PC-9 (cell line): ENCODE results near the gene GTPBP3. TPM values are rescaled to one million over a fixed set of nuclear protein-coding genes. Genes with fewer than 3 reads are reported as not detected.

Source experiments
- BruUV-seq: library from RNA; stranded (reverse); fragments of 400-500 nt; replicated peaks from 2 replicates; lab custom pipeline; 2021; lab: Mats Ljungman, UMichigan
- CTCF ChIA-PET: fragments of 300-600 bp; sonication (Branson Sonifier 250); formaldehyde crosslinking; loops from one replicate; lab custom pipeline; 2022; ENCODE audit warnings: antibody characterized with exemption; lab: Charles Lee
- POLR2A ChIA-PET: fragments of 300-600 bp; sonication (Branson Sonifier 250); formaldehyde crosslinking; loops from one replicate; lab custom pipeline; 2022; ENCODE audit warnings: antibody characterized with exemption; ENCODE audit not compliant: unreplicated experiment; lab: Charles Lee
- DNase-seq, 2 experiments: peaks; one replicate each; pipeline versions ENCODE4 v3.0.0 to v3.0.0-alpha.2; 2015 to 2022; ENCODE audit warnings: mixed read lengths in 1 of 2
- H2AFZ ChIP-seq: fragments of 200-600 bp; sonication (generic); 2 replicates; pipeline ENCODE4 v1.8.1; 2017; ENCODE audit warnings: antibody characterized with exemption
- H3F3A ChIP-seq: fragments of 200-600 bp; sonication (generic); 2 replicates; pipeline ENCODE4 v1.8.1; 2017; ENCODE audit warnings: antibody characterized with exemption, mild to moderate bottlenecking, low read depth; ENCODE audit not compliant: insufficient read depth
- H3K27ac ChIP-seq: fragments of 200-600 bp; sonication (generic); 2 replicates; pipeline ENCODE4 v1.6.1; 2016; ENCODE audit warnings: mixed run types
- H3K27me3 ChIP-seq: fragments of 200-600 bp; sonication (generic); 2 replicates; pipeline ENCODE4 v1.6.1; 2016; ENCODE audit warnings: low read depth, mixed run types; ENCODE audit not compliant: insufficient read depth
- H3K36me3 ChIP-seq: fragments of 200-600 bp; sonication (generic); 2 replicates; pipeline ENCODE4 v1.6.1; 2016; ENCODE audit warnings: low read depth, mixed run types
- H3K4me1 ChIP-seq: fragments of 200-600 bp; sonication (generic); replicated peaks from 2 replicates; pipeline ENCODE4 v1.6.1; 2016; ENCODE audit warnings: mixed run types; ENCODE audit not compliant: insufficient read depth
- H3K4me2 ChIP-seq: fragments of 200-600 bp; sonication (generic); 2 replicates; pipeline ENCODE4 v1.6.1; 2017; ENCODE audit warnings: mixed run types
- H3K4me3 ChIP-seq: fragments of 200-600 bp; sonication (generic); 2 replicates; pipeline ENCODE4 v1.6.1; 2016; ENCODE audit warnings: mixed run types
- H3K79me2 ChIP-seq: fragments of 200-600 bp; sonication (generic); 2 replicates; pipeline ENCODE4 v1.6.1; 2017; ENCODE audit warnings: low read depth, mixed run types
- H3K9me2 ChIP-seq: fragments of 200-600 bp; sonication (generic); 2 replicates; pipeline ENCODE4 v1.8.1; 2017; ENCODE audit warnings: mild to moderate bottlenecking; ENCODE audit not compliant: insufficient read depth
- H3K9me3 ChIP-seq: fragments of 200-600 bp; sonication (generic); 2 replicates; pipeline ENCODE4 v1.8.1; 2016; ENCODE audit warnings: low read depth; ENCODE audit not compliant: insufficient read depth
- H4K20me1 ChIP-seq: fragments of 200-600 bp; sonication (generic); 2 replicates; pipeline ENCODE4 v1.8.1; 2017; ENCODE audit not compliant: insufficient read depth
- EZH2 ChIP-seq: fragments of 200-600 bp; sonication (generic); IDR thresholded peaks from 2 replicates; pipeline ENCODE4 v1.8.0; 2017; ENCODE audit warnings: antibody characterized with exemption, low read depth
- intact Hi-C: fragments of 100-400 bp; cut with micrococcal nuclease; formaldehyde crosslinking; loops from one replicate; pipeline ENCODE4 v1.10.0; 2022; ENCODE audit not compliant: unreplicated experiment
- total RNA-seq: library from RNA; stranded (reverse); gene quantifications from 2 replicates; pipeline ENCODE4 v1.2.3, GENCODE V29; 2021
- TF ChIP-seq, protein P1 (sequence below): fragments of 200-600 bp; sonication (generic); conservative IDR thresholded peaks from 2 replicates; pipeline ENCODE4 v1.6.1; 2017; ENCODE audit warnings: mixed run types, antibody characterized with exemption, mild to moderate bottlenecking, moderate library complexity

The GTPBP3 gene
- total RNA-seq, 1 experiment from 2014 or later, result 50.7 TPM

DNA sequence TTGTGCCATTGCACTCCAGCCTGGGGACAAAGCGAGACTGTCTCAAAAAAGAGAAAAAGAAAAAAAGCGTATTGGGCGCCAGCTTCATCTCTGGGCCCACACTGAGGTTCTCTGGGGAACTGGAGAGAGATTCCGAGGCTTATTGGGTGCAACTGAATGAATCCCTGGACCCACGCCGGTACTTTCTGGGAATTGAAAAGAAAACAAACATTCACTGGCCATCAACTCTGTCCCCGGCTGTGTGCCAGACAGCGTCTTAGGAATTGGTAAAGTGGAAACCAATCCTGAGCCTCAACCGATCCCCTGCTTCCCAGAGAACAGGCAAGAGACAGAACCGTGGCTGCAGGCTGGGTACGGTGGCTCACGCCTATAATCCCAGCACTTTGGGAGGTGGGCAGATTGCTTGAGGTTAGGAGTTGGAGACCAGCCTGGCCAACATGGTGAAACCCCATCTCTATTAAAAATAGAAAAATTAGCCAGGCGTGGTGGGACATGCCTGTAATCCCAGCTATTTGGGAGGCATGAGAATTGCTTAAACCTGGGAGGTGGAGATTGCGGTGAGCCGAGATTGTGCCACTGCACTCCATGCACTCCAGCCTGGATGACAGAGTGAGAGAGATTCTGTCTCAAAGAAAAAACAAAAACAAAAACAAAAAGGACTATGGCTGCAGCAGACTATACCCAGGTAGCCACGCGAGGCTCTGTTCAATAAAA lies 11.3 kb upstream of the GTPBP3 start:
- CTCF ChIA-PET, result interaction anchor here (0.5 kb wide), 2 partner anchors 29 to 33 kb away, joined by 3 to 7 read pairs; no protein-coding TSS in a partner anchor
- Histone ChIP-seq H3K27me3 (no peaks in the 10 kb centered on the region), H3K79me2 (no peaks in the 10 kb centered on the region), H3K36me3 (no peaks in the 10 kb centered on the region), H3K4me3 (peak overlapping the region; percentile 0; the same call in 1 of the 2 replicates), H4K20me1 (peaks cover 12% of the 10 kb centered on the region; the same call in 1 of the 2 replicates), H3K27ac (peak overlapping the region; percentile 31; the same call in 1 of the 2 replicates), H3K4me2 (peak overlapping the region; percentile 84), H3F3A (peaks cover 45% of the 10 kb centered on the region), H3K9me2 (no peaks in the 10 kb centered on the region), H3K4me1 (peaks cover 23% of the 10 kb centered on the region), H2AFZ (no peak overlapping the region), H3K9me3 (no peaks in the 10 kb centered on the region)
- intact Hi-C loops, result loop anchor here (1.0 to 5.0 kb wide), 3 partner anchors 9 to 34 kb away; partner anchors contain the start of gene MRPL34
- POLR2A ChIA-PET, result interaction anchor here (0.5 to 0.6 kb wide), 5 partner anchors 9 to 348 kb away, joined by 5 to 13 read pairs (median 9); no protein-coding TSS in a partner anchor
- DNase-seq, result no peak
- TF ChIP-seq, protein P1, sequence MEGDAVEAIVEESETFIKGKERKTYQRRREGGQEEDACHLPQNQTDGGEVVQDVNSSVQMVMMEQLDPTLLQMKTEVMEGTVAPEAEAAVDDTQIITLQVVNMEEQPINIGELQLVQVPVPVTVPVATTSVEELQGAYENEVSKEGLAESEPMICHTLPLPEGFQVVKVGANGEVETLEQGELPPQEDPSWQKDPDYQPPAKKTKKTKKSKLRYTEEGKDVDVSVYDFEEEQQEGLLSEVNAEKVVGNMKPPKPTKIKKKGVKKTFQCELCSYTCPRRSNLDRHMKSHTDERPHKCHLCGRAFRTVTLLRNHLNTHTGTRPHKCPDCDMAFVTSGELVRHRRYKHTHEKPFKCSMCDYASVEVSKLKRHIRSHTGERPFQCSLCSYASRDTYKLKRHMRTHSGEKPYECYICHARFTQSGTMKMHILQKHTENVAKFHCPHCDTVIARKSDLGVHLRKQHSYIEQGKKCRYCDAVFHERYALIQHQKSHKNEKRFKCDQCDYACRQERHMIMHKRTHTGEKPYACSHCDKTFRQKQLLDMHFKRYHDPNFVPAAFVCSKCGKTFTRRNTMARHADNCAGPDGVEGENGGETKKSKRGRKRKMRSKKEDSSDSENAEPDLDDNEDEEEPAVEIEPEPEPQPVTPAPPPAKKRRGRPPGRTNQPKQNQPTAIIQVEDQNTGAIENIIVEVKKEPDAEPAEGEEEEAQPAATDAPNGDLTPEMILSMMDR, result no peak
- TF ChIP-seq EZH2, result no peak
- TSS peak; percentile 22 for BruUV-seq

DNA sequence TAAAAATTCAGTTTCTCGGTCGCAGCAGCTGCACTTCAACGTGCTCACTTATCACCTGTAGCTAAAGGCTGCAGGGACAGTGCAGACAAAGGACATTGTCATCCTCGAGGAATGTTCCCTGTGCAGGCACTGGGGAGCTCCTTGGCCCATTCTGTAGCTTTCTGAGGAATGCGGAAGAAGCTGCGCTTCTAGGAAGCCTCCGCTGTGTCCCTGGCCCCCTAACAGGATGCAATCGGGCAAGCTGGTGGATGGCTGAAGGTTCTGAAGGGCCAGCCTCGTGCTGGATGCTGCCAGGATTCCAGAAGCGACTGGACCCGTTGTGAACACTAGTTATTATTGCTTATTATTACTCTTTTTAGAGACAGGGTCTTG lies 10.8 kb upstream of the GTPBP3 start:
- TF ChIP-seq EZH2, result no peak
- ChIA-PET CTCF (interaction anchor here (0.5 kb wide), 2 partner anchors 30 to 33 kb away, joined by 3 to 7 read pairs; no protein-coding TSS in a partner anchor), POLR2A (interaction anchor here (0.5 to 0.6 kb wide), 4 partner anchors 90 to 348 kb away, joined by 5 to 13 read pairs (median 10); no protein-coding TSS in a partner anchor)
- Histone ChIP-seq H3K9me2 (no peaks in the 10 kb centered on the region), H3K27me3 (no peaks in the 10 kb centered on the region), H3F3A (peaks cover 42% of the 10 kb centered on the region), H3K4me3 (peak overlapping the region; percentile 0; the same call in 1 of the 2 replicates), H3K9me3 (no peaks in the 10 kb centered on the region), H3K4me2 (peak overlapping the region; percentile 84), H3K79me2 (no peaks in the 10 kb centered on the region), H2AFZ (no peak overlapping the region), H4K20me1 (peaks cover 12% of the 10 kb centered on the region; the same call in 1 of the 2 replicates), H3K27ac (peak overlapping the region; percentile 31), H3K4me1 (peaks cover 23% of the 10 kb centered on the region), H3K36me3 (no peaks in the 10 kb centered on the region)
- intact Hi-C loops, result loop anchor here (1.0 to 5.0 kb wide), 3 partner anchors 9 to 34 kb away; partner anchors contain the start of gene MRPL34
- no TSS peak for BruUV-seq
- peak; percentile 82 to 95 for DNase-seq

DNA sequence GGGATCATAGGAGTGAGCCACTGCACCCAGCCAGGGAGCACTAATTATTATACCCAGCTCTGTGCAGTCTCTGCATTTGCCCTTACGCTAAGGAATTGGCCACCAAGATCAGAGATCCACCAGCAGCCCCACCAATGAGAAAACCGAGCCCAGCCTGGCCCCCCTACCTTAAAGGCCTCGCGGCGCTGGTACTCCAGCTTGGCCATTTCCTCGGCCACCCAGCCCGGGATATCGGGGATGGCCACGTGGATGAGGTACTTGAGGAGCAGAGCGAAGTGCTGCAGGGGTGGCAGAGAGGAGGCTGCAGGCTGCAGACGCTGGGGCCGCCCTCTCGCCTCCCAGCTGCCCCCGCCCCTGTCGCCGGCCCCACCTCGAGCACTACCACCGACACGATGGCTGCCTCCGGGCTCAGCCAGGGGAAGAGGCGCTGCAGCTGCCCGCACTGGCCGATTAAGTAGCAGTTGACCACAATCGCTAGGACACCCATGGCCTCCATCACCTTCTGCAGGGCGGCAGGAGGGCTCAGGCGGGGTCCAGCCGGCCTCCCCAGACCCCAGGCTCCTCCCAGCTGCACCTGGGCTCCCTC lies 10.2 kb upstream of the GTPBP3 start:
- Histone ChIP-seq H3F3A (peaks cover 37% of the 10 kb centered on the region), H3K4me2 (peak overlapping the region; percentile 84), H4K20me1 (peaks cover 8% of the 10 kb centered on the region; the same call in 1 of the 2 replicates), H3K9me3 (no peaks in the 10 kb centered on the region), H3K79me2 (no peaks in the 10 kb centered on the region), H3K4me3 (peak overlapping the region; percentile 79; the same call in 1 of the 2 replicates), H3K4me1 (peaks cover 23% of the 10 kb centered on the region), H3K9me2 (no peaks in the 10 kb centered on the region), H3K36me3 (no peaks in the 10 kb centered on the region), H3K27me3 (no peaks in the 10 kb centered on the region), H2AFZ (peak overlapping the region; percentile 82; the same call in 1 of the 2 replicates), H3K27ac (peak overlapping the region; percentile 31)
- TF ChIP-seq, protein P1, result no peak
- no peak for TF ChIP-seq EZH2
- ChIA-PET CTCF (no interaction called here), POLR2A (no interaction called here)
- no TSS peak for BruUV-seq
- intact Hi-C loops, result loop anchor here (5.0 kb wide), 1 partner anchor 35 kb away; no protein-coding TSS in a partner anchor
- no peak for DNase-seq
